Measurements from ENCODE around the gene TMEM178A.
"Not testable (repeated sequence)": the region's sequence is repeated elsewhere in the genome, so short reads cannot be mapped to it uniquely, and the experiment has no call there.

TMEM178A gene

GRCh38 chr2:39718483-39718882 lies 52.8 kb downstream of the TMEM178A start:
- DNase-seq, result no peak

GRCh38 chr2:39719317-39719716 lies 53.6 kb downstream of the TMEM178A start:
- DNase-seq, result no peak

GRCh38 chr2:39720970-39721369 lies 55.3 kb downstream of the TMEM178A start:
- DNase-seq, result no peak

- DNase-seq, result no peak
Observed at GRCh38 chr2:39723497-39723896, 57.8 kb downstream of the TMEM178A start.

GRCh38 chr2:39723946-39724827 lies 58.5 kb downstream of the TMEM178A start:
- no peak for DNase-seq

- no peak for DNase-seq
Observed at GRCh38 chr2:39724828-39725144, 59.1 kb downstream of the TMEM178A start.

- no peak for DNase-seq
Observed at GRCh38 chr2:39725401-39725800, 59.7 kb downstream of the TMEM178A start.

GRCh38 chr2:39728085-39728484 lies 62.4 kb downstream of the TMEM178A start:
- not testable (repeated sequence) for DNase-seq

GRCh38 chr2:39728941-39729351 lies 63.2 kb downstream of the TMEM178A start:
- DNase-seq, result peak; percentile 53

GRCh38 chr2:39730276-39730675 lies 64.6 kb downstream of the TMEM178A start:
- no peak for DNase-seq

GRCh38 chr2:39730685-39731302 lies 65.1 kb downstream of the TMEM178A start:
- DNase-seq, result no peak

GRCh38 chr2:39731546-39731945 lies 65.8 kb downstream of the TMEM178A start:
- no peak for DNase-seq

- DNase-seq, result no peak
Observed at GRCh38 chr2:39732482-39732881, 66.8 kb downstream of the TMEM178A start.

- DNase-seq, result no peak
Observed at GRCh38 chr2:39733070-39733674, 67.5 kb downstream of the TMEM178A start.

GRCh38 chr2:39734445-39734844 lies 68.7 kb downstream of the TMEM178A start:
- no peak for DNase-seq

- no peak for DNase-seq
Observed at GRCh38 chr2:39735648-39736047, 69.9 kb downstream of the TMEM178A start.

- no peak for DNase-seq
Observed at GRCh38 chr2:39736640-39737039, 70.9 kb downstream of the TMEM178A start.

- DNase-seq, result no peak
Observed at GRCh38 chr2:39737661-39738060, 71.9 kb downstream of the TMEM178A start.

GRCh38 chr2:39738936-39739335 lies 73.2 kb downstream of the TMEM178A start:
- DNase-seq, result no peak

GRCh38 chr2:39739386-39739785 lies 73.7 kb downstream of the TMEM178A start:
- DNase-seq, result no peak

- no peak for DNase-seq
Observed at GRCh38 chr2:39741871-39742270, 76.2 kb downstream of the TMEM178A start.

GRCh38 chr2:39743269-39743776 lies 77.6 kb downstream of the TMEM178A start:
- no peak for DNase-seq

GRCh38 chr2:39755466-39755865 lies 89.7 kb downstream of the TMEM178A start:
- DNase-seq, result no peak

- DNase-seq, result no peak
Observed at GRCh38 chr2:39757156-39757555, 91.4 kb downstream of the TMEM178A start.
